Esophagus muscularis mucosa (tissue), 3 donors: ENCODE results near the gene ENTREP1.

Source experiments
- POLR2A ChIP-seq: fragments of 450-650 bp; IDR thresholded peaks from one replicate; pipeline ENCODE4 v1.6.1; 2017; ENCODE audit warnings: antibody characterized with exemption, moderate library complexity, mild to moderate bottlenecking, low read depth
- TF ChIP-seq, protein P1 (sequence below), 3 experiments: fragments of 200-600 bp in 2 of 3; fragments of 450-650 bp in 1 of 3; sonication (generic) in 2 of 3; IDR thresholded peaks; one replicate each; pipeline ENCODE4 v1.5.1; 2017 to 2019; ENCODE audit warnings: antibody characterized with exemption in 3 of 3, mild to moderate bottlenecking in 2 of 3, moderate library complexity in 1 of 3

DNA sequence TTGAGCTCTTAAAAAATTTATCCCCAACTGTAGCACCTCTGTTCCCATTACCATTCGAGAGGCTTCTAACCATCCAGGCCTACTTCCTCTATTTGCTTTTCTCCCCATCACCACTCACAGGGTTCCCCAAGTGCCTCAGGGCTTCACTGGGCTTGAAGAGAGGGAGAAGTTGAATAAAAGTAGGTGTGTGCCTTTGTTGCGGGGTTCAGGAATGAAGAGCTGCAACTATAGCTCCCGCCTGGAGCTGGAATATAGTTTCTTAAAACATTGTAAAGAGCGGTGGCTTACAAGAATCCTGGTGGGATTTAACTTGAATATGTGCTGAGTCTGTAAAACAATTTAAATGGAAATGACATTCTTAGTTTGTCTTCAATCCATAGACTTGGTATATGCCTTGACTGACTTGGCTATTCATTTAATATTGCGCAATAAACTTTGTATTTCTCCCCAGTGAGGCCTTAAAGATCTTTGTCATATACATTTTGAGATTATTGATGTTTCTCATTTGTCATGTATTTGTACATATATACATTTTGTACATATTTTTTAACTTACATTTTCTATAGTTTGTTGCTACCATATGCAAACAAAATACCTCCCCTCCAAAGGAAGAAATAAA lies 7.2 kb downstream of the ENTREP1 start:
- TF ChIP-seq, protein P1, sequence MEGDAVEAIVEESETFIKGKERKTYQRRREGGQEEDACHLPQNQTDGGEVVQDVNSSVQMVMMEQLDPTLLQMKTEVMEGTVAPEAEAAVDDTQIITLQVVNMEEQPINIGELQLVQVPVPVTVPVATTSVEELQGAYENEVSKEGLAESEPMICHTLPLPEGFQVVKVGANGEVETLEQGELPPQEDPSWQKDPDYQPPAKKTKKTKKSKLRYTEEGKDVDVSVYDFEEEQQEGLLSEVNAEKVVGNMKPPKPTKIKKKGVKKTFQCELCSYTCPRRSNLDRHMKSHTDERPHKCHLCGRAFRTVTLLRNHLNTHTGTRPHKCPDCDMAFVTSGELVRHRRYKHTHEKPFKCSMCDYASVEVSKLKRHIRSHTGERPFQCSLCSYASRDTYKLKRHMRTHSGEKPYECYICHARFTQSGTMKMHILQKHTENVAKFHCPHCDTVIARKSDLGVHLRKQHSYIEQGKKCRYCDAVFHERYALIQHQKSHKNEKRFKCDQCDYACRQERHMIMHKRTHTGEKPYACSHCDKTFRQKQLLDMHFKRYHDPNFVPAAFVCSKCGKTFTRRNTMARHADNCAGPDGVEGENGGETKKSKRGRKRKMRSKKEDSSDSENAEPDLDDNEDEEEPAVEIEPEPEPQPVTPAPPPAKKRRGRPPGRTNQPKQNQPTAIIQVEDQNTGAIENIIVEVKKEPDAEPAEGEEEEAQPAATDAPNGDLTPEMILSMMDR (IDR thresholded peaks at IDR 0.05): no peak
- no peak for TF ChIP-seq POLR2A
